ENCODE measurements around the gene MYO18B.

MYO18B gene

DNA sequence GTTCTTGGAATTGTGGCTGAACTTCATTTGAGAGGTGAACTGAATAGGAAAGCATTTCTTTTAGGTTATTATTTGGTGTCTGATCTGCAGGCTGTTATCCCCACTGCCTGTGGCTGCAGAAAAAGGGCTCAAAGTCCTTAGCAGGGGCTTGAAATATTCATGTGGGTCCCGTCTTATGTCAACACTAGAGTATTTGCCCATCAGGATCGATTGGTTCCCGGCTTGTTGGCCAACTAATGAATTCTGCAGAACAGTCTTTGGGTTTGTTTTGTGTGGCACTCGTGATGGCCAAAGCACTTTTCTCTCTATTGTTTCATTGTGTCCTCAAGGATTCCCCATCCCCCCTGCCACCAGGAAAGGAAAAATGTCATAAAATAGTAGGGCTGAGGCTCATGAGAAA is 211.9 kb downstream of the MYO18B start:
- H3K27me3 ChIP-seq = no peaks in the 10 kb centered on the region
- H3K4me3 ChIP-seq = no peak overlapping the region
- intact Hi-C loops (cut with DNase I; ENCODE audit: low total_unique reads) = no loop called here
- no peaks in the 10 kb centered on the region for H3K4me1 ChIP-seq
- no peaks in the 10 kb centered on the region for H3K9me3 ChIP-seq
- no peak overlapping the region for H3K27ac ChIP-seq
- DNase-seq = no peak
- TF ChIP-seq, protein P1, sequence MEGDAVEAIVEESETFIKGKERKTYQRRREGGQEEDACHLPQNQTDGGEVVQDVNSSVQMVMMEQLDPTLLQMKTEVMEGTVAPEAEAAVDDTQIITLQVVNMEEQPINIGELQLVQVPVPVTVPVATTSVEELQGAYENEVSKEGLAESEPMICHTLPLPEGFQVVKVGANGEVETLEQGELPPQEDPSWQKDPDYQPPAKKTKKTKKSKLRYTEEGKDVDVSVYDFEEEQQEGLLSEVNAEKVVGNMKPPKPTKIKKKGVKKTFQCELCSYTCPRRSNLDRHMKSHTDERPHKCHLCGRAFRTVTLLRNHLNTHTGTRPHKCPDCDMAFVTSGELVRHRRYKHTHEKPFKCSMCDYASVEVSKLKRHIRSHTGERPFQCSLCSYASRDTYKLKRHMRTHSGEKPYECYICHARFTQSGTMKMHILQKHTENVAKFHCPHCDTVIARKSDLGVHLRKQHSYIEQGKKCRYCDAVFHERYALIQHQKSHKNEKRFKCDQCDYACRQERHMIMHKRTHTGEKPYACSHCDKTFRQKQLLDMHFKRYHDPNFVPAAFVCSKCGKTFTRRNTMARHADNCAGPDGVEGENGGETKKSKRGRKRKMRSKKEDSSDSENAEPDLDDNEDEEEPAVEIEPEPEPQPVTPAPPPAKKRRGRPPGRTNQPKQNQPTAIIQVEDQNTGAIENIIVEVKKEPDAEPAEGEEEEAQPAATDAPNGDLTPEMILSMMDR (IDR thresholded peaks at IDR 0.05) = no peak
- no peaks in the 10 kb centered on the region for H3K36me3 ChIP-seq

DNA sequence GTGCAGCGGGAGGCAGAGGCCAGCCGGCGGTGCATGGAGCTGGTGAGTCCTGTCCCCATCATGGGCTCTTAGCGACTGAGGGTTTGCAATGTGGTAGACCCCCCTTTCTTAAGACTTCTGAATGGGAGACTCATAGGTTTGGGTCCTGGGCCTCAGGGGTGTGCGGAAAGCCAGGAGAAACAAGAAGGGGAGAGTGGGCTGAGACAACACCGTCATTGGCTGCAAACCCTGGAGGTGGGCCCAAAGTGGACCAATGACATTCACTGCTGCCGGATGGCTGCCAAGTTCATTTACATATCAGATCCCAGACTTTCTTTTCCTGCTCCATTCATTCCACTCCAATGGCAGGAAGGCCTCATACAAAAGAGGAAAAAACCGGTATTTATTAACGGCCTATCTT is 213.3 kb downstream of the MYO18B start:
- Histone ChIP-seq H3K27ac (no peak overlapping the region), H3K9me3 (no peaks in the 10 kb centered on the region), H3K27me3 (no peaks in the 10 kb centered on the region), H3K4me1 (no peaks in the 10 kb centered on the region), H3K4me3 (no peak overlapping the region), H3K36me3 (no peaks in the 10 kb centered on the region)
- intact Hi-C loops (cut with DNase I; ENCODE audit: low total_unique reads) = no loop called here
- no peak for DNase-seq
- TF ChIP-seq, protein P1 (IDR thresholded peaks at IDR 0.05) = no peak

DNA sequence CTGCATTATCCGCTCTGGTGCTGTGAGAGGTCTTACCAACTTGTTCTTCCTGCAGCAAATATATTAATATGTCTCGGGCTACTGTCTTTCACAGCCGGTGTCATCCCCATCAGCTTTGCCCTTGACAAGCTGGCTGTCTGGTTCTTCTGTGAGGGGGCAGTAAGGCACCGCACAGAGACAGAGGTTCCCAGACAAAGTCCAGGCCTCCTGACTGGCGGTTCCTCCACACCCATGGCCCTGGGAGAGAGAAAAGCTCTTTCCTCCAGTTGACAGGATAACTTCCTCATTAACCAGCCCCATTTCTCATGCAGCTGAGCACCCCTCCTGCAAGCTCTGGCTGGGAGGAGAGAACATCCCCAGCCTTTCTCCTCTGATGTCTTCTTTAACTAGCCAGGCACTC is 214.8 kb downstream of the MYO18B start:
- TF ChIP-seq, protein P1 (IDR thresholded peaks at IDR 0.05) = no peak
- intact Hi-C loops (cut with DNase I; ENCODE audit: low total_unique reads) = no loop called here
- H3K36me3 ChIP-seq = no peaks in the 10 kb centered on the region
- H3K27me3 ChIP-seq = no peaks in the 10 kb centered on the region
- no peaks in the 10 kb centered on the region for H3K9me3 ChIP-seq
- H3K4me1 ChIP-seq = no peaks in the 10 kb centered on the region
- no peak overlapping the region for H3K4me3 ChIP-seq
- no peak overlapping the region for H3K27ac ChIP-seq
- no peak for DNase-seq

DNA sequence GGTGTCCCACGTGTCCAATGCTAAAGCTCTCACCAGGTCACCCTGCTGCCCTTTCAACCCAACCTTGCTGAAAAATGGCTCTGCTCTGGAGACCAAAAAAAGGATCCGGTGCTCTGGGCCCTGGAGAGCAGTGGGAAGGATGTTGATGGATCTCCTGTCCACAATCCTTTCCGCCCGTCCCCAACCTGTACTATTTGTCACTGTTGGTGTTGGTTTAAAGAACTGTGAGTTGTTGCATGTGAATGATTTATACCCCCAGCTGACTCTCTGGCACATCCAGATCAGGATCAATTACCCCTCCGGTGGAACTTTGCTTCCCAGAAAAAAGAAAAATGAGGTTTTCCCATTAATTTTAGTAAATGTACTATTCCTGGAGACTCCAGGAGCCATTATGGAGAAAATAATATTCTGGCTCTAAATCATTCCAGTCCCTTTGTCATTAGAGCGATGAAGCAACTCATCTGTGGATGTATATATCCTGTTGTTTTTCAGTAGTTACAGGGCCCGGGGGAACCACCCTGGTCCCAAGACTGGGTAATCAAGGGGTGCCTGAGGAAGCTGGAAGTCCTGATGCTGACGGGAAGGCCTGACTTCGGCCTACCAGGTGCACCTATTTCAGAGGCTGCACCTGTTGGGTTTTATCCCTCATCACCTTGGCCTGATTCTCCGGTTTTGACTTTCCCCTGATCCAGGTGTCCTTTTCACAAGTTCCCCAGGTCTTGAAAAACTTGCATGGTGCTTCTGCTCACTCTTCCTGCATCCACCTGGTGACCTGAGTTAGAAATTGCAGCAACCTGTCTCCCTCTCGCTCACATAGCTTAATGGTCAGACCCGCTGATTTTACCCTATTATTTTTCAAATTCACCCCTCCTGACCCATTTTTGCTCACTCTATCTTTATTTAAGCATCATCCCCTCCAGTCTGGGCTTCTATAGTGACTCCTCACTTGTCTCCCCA is 218.1 kb downstream of the MYO18B start:
- intact Hi-C loops (cut with DNase I; ENCODE audit: low total_unique reads) = no loop called here
- Histone ChIP-seq H3K36me3 (no peaks in the 10 kb centered on the region), H3K9me3 (peaks cover 0 to 1% (median 0%) of the 10 kb centered on the region in 3 donors), H3K27me3 (no peaks in the 10 kb centered on the region), H3K4me3 (no peak overlapping the region), H3K4me1 (no peaks in the 10 kb centered on the region), H3K27ac (no peak overlapping the region)
- DNase-seq = no peak
- TF ChIP-seq, protein P1 (IDR thresholded peaks at IDR 0.05) = no peak

DNA sequence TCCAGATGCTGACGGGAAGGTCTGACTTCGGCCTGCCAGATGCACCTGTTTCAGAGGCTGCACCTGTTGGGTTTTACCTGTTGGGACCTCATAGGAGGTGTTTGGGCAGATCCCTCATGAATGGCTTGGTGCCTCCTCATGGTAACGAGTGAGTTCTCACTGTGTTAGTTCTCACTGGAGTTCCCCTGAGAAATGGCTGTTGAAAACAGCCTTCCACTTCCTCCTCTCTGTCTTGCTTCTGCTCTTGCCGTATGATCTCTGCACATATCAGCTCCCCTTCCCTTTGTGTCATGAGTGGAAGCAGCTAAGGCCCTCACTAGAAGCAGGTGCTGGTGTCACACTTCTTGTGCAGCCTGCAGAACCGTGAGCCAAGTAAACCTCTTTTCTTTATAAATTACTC is 219.7 kb downstream of the MYO18B start:
- intact Hi-C loops (cut with DNase I; ENCODE audit: low total_unique reads) = no loop called here
- Histone ChIP-seq H3K4me1 (no peaks in the 10 kb centered on the region), H3K4me3 (no peak overlapping the region), H3K36me3 (no peaks in the 10 kb centered on the region), H3K27me3 (no peaks in the 10 kb centered on the region), H3K9me3 (peaks cover 0 to 5% (median 0%) of the 10 kb centered on the region in 3 donors), H3K27ac (no peak overlapping the region)
- TF ChIP-seq, protein P1 (IDR thresholded peaks at IDR 0.05) = no peak
- no peak for DNase-seq

Measured in tibial artery (tissue), 4 donors.